HEK293T (cell line): ENCODE results near the gene PLTP.

ENCODE experiments used
- CTCF ChIA-PET: fragments of 350-600 bp; formaldehyde crosslinking; extraction: SDS; loops from one replicate; lab custom pipeline; 2021; ENCODE audit warnings: antibody characterized with exemption, inconsistent platforms; lab: Yijun Ruan, JAX
- POLR2A ChIA-PET: fragments of 350-600 bp; formaldehyde crosslinking; extraction: SDS; loops from one replicate; lab custom pipeline; 2020; ENCODE audit warnings: antibody characterized with exemption, inconsistent platforms; lab: Yijun Ruan, JAX
- DNase-seq: peaks from one replicate; pipeline ENCODE4 v3.0.0; 2012; ENCODE audit warnings: mixed read lengths; ENCODE audit errors: extremely low spot score
- ARNT ChIP-seq: fragments of 450-650 bp; IDR thresholded peaks from 2 replicates; pipeline ENCODE4 v1.6.1; 2017; ENCODE audit warnings: mild to moderate bottlenecking
- BHLHE40 ChIP-seq: fragments of 450-650 bp; IDR thresholded peaks from 2 replicates; pipeline ENCODE4 v1.6.1; 2016; ENCODE audit warnings: mild to moderate bottlenecking, moderate library complexity, borderline replicate concordance
- CTBP1 ChIP-seq: fragments of 450-650 bp; IDR thresholded peaks from 2 replicates; pipeline ENCODE4 v1.6.1; 2016; ENCODE audit warnings: borderline replicate concordance
- ELF4 ChIP-seq: fragments of 450-650 bp; IDR thresholded peaks from 2 replicates; pipeline ENCODE4 v1.6.1; 2017; ENCODE audit warnings: antibody characterized with exemption
- FOXA1 ChIP-seq: fragments of 450-650 bp; IDR thresholded peaks from 2 replicates; pipeline ENCODE4 v1.6.1; 2016; ENCODE audit warnings: mild to moderate bottlenecking
- FOXK2 ChIP-seq: fragments of 450-650 bp; IDR thresholded peaks from 2 replicates; pipeline ENCODE4 v1.6.1; 2016; ENCODE audit warnings: mild to moderate bottlenecking
- FOXM1 ChIP-seq: fragments of 450-650 bp; IDR thresholded peaks from 2 replicates; pipeline ENCODE4 v1.6.1; 2017; ENCODE audit warnings: mild to moderate bottlenecking, borderline replicate concordance
- HDGF ChIP-seq: fragments of 450-650 bp; IDR thresholded peaks from 2 replicates; pipeline ENCODE4 v1.6.1; 2017; ENCODE audit warnings: antibody characterized with exemption, borderline replicate concordance
- L3MBTL2 ChIP-seq: fragments of 450-650 bp; conservative IDR thresholded peaks from 2 replicates; pipeline ENCODE4 v1.6.1; 2016; ENCODE audit warnings: mild to moderate bottlenecking
- LEF1 ChIP-seq: fragments of 450-650 bp; IDR thresholded peaks from 2 replicates; pipeline ENCODE4 v1.6.1; 2017; ENCODE audit warnings: mild to moderate bottlenecking, borderline replicate concordance
- NFRKB ChIP-seq: fragments of 450-650 bp; IDR thresholded peaks from 2 replicates; pipeline ENCODE4 v1.6.1; 2016; ENCODE audit warnings: mild to moderate bottlenecking, moderate library complexity
- PKNOX1 ChIP-seq: fragments of 450-650 bp; IDR thresholded peaks from 2 replicates; pipeline ENCODE4 v1.6.1; 2016
- SP1 ChIP-seq: fragments of 450-650 bp; IDR thresholded peaks from 2 replicates; pipeline ENCODE4 v1.6.1; 2017
- SUZ12 ChIP-seq: fragments of 450-650 bp; IDR thresholded peaks from 2 replicates; pipeline ENCODE4 v1.6.1; 2016; ENCODE audit warnings: mild to moderate bottlenecking
- TARDBP ChIP-seq: fragments of 450-650 bp; IDR thresholded peaks from 2 replicates; pipeline ENCODE4 v1.6.1; 2016
- ZNF384 ChIP-seq: fragments of 450-650 bp; IDR thresholded peaks from 2 replicates; pipeline ENCODE4 v1.6.1; 2016

Gene PLTP

GRCh38 chr20:45924391-45925261, 12.7 kb upstream of the PLTP start:
- DNase-seq = no peak
- CTCF ChIA-PET = interaction anchor here (0.6 kb wide), 1 partner anchor 201 kb away, joined by 4 read pairs; no protein-coding TSS in a partner anchor
- POLR2A ChIA-PET = interaction anchor here (0.7 to 3.2 kb wide), 2 partner anchors 9 to 14 kb away, joined by 3 to 25 read pairs; partner anchors contain the start of gene PCIF1
- TF ChIP-seq ELF4 (no peak), NFRKB (no peak)

DNA sequence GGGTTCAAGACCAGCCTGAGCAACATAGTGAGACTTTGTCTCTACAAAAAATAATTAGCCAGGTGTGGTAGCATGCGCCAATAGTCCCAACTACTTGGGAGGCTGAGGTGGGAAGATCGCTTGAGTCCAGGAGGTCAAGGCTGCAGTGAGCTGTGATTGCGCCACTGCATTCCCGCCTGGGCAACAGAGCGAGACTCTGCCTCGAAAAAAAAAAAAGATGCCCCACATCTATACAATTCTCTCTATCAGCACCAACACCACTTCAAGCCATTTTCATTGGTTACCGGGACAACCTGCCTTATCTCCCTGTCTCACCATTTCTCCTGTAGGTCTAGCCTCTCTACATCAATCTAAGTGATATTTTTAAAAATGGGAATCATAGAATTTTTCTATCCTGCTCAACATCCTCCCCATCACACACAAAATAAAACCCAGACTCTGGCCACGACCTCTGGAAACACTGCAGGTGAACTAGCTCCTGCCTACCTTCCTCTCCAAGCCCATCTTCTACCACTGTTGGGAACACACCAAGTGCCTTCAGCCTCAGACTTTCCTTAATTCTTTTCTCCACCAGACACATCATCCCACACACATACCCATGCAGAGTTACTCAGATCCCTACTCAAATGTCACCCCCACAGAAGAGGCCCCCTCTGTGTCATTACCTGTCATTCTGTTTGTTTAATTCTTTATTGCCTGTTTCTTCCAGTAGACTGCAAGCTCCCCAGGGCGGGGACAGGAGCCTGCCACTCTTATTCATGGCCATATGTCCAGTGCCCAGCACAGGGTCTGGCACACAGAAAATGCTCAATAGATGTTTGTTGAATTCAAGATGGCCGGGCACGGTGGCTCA, 9.6 kb upstream of the PLTP start:
- POLR2A ChIA-PET = interaction anchor here (1.0 to 2.8 kb wide), 3 partner anchors 12 to 13 kb away, joined by 3 to 19 read pairs (median 7); partner anchors contain the start of gene PCIF1
- DNase-seq = no peak
- TF ChIP-seq PKNOX1 = peak; percentile 23; the same call in 1 of the 2 replicates
- no peak for TF ChIP-seq FOXA1
- CTCF ChIA-PET = interaction anchor here (0.8 kb wide), 1 partner anchor 13 kb away, joined by 3 read pairs; the partner anchor contains the start of gene PCIF1

- ChIA-PET POLR2A (interaction anchor here (2.8 kb wide), 1 partner anchor 13 kb away, joined by 19 read pairs; the partner anchor contains the start of gene PCIF1), CTCF (no interaction called here)
- TF ChIP-seq BHLHE40 = no peak
- no peak for TF ChIP-seq ARNT
- TF ChIP-seq PKNOX1 = no peak
- TF ChIP-seq FOXM1 = no peak
- TF ChIP-seq ZNF384 = no peak
- no peak for TF ChIP-seq CTBP1
- TF ChIP-seq HDGF = no peak
- no peak for TF ChIP-seq LEF1
- no peak for TF ChIP-seq FOXA1
- no peak for TF ChIP-seq ELF4
- no peak for TF ChIP-seq NFRKB
- TF ChIP-seq SP1 = no peak
- TF ChIP-seq FOXK2 = no peak
- TF ChIP-seq L3MBTL2 = no peak
- TF ChIP-seq SUZ12 = no peak
- no peak for TF ChIP-seq TARDBP
- DNase-seq = no peak
Measured at GRCh38 chr20:45920462-45921336, 8.7 kb upstream of the PLTP start.

DNA sequence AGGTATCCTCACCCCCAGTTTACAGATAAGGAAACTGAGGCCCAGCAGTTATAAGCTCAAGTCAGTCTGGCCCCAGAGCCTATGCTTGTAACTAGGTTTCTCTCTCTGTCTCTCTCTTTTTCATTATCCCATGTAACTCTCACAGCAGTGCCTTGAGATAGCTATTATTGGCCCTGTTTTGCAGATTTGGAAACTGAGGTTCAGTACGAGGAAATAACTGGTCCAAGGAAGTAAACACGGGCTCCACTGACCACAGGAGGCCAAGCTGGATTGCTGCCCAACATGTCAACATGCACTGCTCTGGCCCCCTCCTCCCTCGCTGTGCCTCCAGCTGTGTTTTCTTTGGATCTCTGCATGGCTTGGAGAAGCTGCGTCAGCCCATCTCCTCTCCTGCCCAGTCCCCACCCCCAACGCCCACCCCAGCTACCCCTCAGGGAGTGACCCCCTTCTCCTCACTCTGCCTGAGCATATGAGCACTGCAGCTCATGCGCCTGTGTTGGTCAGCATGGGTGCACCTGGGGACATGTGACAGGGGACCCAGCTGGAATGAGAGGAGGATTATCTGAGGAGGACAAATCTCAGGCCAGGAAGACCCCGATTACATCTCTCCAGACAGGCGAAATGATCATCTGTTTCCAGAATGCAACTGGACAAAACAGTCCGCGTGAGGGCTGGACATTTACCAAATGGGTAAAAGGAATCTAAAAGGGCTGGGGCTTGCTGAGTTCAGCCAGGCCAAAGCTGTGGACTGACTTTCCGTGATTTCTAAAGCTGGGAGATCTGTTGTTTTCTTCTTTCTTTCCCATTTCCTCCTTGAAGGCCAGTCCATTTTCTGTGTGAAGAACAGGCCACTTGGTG, 7.8 kb upstream of the PLTP start:
- CTCF ChIA-PET = no interaction called here
- POLR2A ChIA-PET = interaction anchor here (0.7 to 2.8 kb wide), 4 partner anchors 9 to 80 kb away, joined by 3 to 19 read pairs (median 4); partner anchors contain the start of gene PCIF1
- DNase-seq = no peak
- TF ChIP-seq SP1 = no peak
- TF ChIP-seq ZNF384 = no peak
- no peak for TF ChIP-seq LEF1
- no peak for TF ChIP-seq BHLHE40
- TF ChIP-seq L3MBTL2 = no peak
- no peak for TF ChIP-seq FOXM1

DNA sequence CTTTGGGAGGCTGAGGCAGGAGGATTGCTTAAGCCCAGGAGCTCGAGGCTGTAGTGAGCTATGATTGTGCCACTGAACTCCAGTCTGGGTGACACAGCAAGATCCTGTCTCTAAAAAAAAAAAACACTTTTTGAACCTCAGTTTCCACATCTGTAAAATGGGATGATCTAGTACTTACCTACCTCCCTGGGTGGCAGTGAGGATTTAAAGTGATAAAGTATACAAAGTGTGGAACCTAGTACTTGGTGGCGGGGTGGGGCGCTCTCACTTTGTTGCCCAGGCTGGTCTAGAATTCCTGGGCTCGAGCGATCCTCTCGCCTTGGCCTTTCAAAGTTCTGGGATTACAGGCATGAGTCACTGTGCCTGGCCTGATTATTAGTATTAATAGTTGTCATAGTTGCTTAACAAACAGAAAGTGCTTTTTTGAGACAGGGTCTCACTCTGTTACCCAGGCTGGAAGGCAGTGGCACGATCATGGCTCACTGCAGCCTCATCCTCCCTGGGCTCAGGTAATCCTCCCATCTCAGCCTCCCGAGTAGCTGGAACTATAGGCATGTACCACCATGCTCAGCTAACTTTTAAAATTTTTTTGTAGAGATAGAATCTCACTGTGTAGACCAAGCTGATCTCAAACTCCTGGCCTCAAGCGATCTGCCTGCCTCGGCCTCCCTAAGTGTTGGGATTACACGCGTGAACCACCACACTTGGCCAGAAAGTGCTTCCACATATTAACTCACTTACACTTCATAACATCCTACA, 7.0 kb upstream of the PLTP start:
- no peak for DNase-seq
- TF ChIP-seq PKNOX1 (no peak), TARDBP (no peak), SP1 (no peak), LEF1 (no peak), BHLHE40 (no peak), FOXK2 (no peak), CTBP1 (no peak), ELF4 (no peak), L3MBTL2 (no peak), FOXM1 (no peak), FOXA1 (no peak), SUZ12 (no peak), HDGF (no peak), ARNT (no peak), ZNF384 (no peak), NFRKB (no peak)
- ChIA-PET POLR2A (interaction anchor here (0.7 to 2.8 kb wide), 4 partner anchors 8 to 79 kb away, joined by 3 to 19 read pairs (median 4); partner anchors contain the start of gene PCIF1), CTCF (no interaction called here)
